ENCODE results near the gene SOAT2. TPM values are rescaled to one million over a fixed set of nuclear protein-coding genes. Genes with fewer than 3 reads are reported as not detected.

The SOAT2 gene
- total RNA-seq, 2 donors from 2014 or later = 2.2 to 7.9 TPM

- Mint-ChIP-seq H3K27ac (no peak overlapping the region), H3K4me3 (no peak overlapping the region), H3K36me3 (ENCODE audit: insufficient read depth in 2 of 2) (peaks cover 3 to 8% of the 10 kb centered on the region in 2 donors), H3K9me3 (no peaks in the 10 kb centered on the region), H3K4me1 (ENCODE audit: low read depth) (peaks cover 30% of the 10 kb centered on the region), H3K27me3 (ENCODE audit: low read depth) (no peaks in the 10 kb centered on the region)
- no peak for DNase-seq
- no peak for ATAC-seq (replicated peaks in 1 of 2)
Measured at GRCh38 chr12:53068811-53069585, 34.3 kb upstream of the SOAT2 start.

- peaks cover 34% of the 10 kb centered on the region for H3K4me1 Mint-ChIP-seq (ENCODE audit: low read depth)
- H3K4me3 Mint-ChIP-seq = no peak overlapping the region
- H3K9me3 Mint-ChIP-seq = no peaks in the 10 kb centered on the region
- peaks cover 3 to 8% of the 10 kb centered on the region in 2 donors for H3K36me3 Mint-ChIP-seq (ENCODE audit: insufficient read depth in 2 of 2)
- DNase-seq (no peak), ATAC-seq (replicated peaks in 1 of 2) (no peak)
- no peak overlapping the region for H3K27ac Mint-ChIP-seq
- no peaks in the 10 kb centered on the region for H3K27me3 Mint-ChIP-seq (ENCODE audit: low read depth)
Measured at GRCh38 chr12:53069621-53070410, 33.5 kb upstream of the SOAT2 start.

- Mint-ChIP-seq H3K4me3 (no peak overlapping the region), H3K27me3 (ENCODE audit: low read depth) (no peaks in the 10 kb centered on the region), H3K36me3 (ENCODE audit: insufficient read depth in 2 of 2) (peaks cover under 1 to 3% of the 10 kb centered on the region in 2 donors), H3K4me1 (ENCODE audit: low read depth) (peaks cover 27% of the 10 kb centered on the region), H3K9me3 (no peaks in the 10 kb centered on the region), H3K27ac (no peak overlapping the region)
- ATAC-seq (replicated peaks in 1 of 2) (no peak), DNase-seq (no peak)
Measured at GRCh38 chr12:53070877-53071492, 32.3 kb upstream of the SOAT2 start.

GRCh38 chr12:53071591-53072551 is 31.4 kb upstream of the SOAT2 start:
- no peak for ATAC-seq (replicated peaks in 1 of 2)

GRCh38 chr12:53073881-53074280 is 29.4 kb upstream of the SOAT2 start:
- H3K27me3 Mint-ChIP-seq (ENCODE audit: low read depth) = no peaks in the 10 kb centered on the region
- DNase-seq = no peak
- no peak for ATAC-seq (replicated peaks in 1 of 2)
- no peaks in the 10 kb centered on the region for H3K9me3 Mint-ChIP-seq
- H3K36me3 Mint-ChIP-seq (ENCODE audit: insufficient read depth in 2 of 2) = peaks cover 2 to 4% of the 10 kb centered on the region in 2 donors
- peaks cover 33% of the 10 kb centered on the region for H3K4me1 Mint-ChIP-seq (ENCODE audit: low read depth)
- no peak overlapping the region for H3K27ac Mint-ChIP-seq
- H3K4me3 Mint-ChIP-seq = no peak overlapping the region

More at GRCh38 chr12:53071591-53072551, 31.4 kb upstream of the SOAT2 start:
- Mint-ChIP-seq H3K9me3 (no peaks in the 10 kb centered on the region), H3K36me3 (ENCODE audit: insufficient read depth in 2 of 2) (peaks cover 0 to 3% of the 10 kb centered on the region in 2 donors), H3K27me3 (ENCODE audit: low read depth) (no peaks in the 10 kb centered on the region), H3K4me3 (no peak overlapping the region), H3K4me1 (ENCODE audit: low read depth) (peaks cover 19% of the 10 kb centered on the region), H3K27ac (peak overlapping the region; percentile 18)
- no peak for DNase-seq

- Mint-ChIP-seq H3K36me3 (ENCODE audit: insufficient read depth in 2 of 2) (peaks cover 2 to 4% of the 10 kb centered on the region in 2 donors), H3K9me3 (no peaks in the 10 kb centered on the region), H3K4me3 (no peak overlapping the region), H3K4me1 (ENCODE audit: low read depth) (peaks cover 33% of the 10 kb centered on the region), H3K27me3 (ENCODE audit: low read depth) (no peaks in the 10 kb centered on the region), H3K27ac (peak overlapping the region; percentile 2)
- no peak for ATAC-seq (replicated peaks in 1 of 2)
- DNase-seq = no peak
Measured at GRCh38 chr12:53074283-53074998, 28.8 kb upstream of the SOAT2 start.

GRCh38 chr12:53074999-53075370 is 28.3 kb upstream of the SOAT2 start:
- Mint-ChIP-seq H3K9me3 (no peaks in the 10 kb centered on the region), H3K4me3 (no peak overlapping the region), H3K27me3 (ENCODE audit: low read depth) (no peaks in the 10 kb centered on the region), H3K36me3 (ENCODE audit: insufficient read depth in 2 of 2) (peaks cover 2 to 4% of the 10 kb centered on the region in 2 donors), H3K27ac (no peak overlapping the region), H3K4me1 (ENCODE audit: low read depth) (peaks cover 38% of the 10 kb centered on the region)
- ATAC-seq (replicated peaks in 1 of 2) (no peak), DNase-seq (no peak)

- Mint-ChIP-seq H3K27me3 (ENCODE audit: low read depth) (no peaks in the 10 kb centered on the region), H3K9me3 (no peaks in the 10 kb centered on the region), H3K36me3 (ENCODE audit: insufficient read depth in 2 of 2) (peaks cover 2 to 4% of the 10 kb centered on the region in 2 donors), H3K27ac (peak overlapping the region; percentile 17), H3K4me3 (no peak overlapping the region), H3K4me1 (ENCODE audit: low read depth) (peaks cover 48% of the 10 kb centered on the region)
- DNase-seq (no peak), ATAC-seq (replicated peaks in 1 of 2) (no peak)
Measured at GRCh38 chr12:53076461-53076860, 26.8 kb upstream of the SOAT2 start.

GRCh38 chr12:53077030-53077429 is 26.3 kb upstream of the SOAT2 start:
- no peaks in the 10 kb centered on the region for H3K9me3 Mint-ChIP-seq
- peaks cover 2 to 4% of the 10 kb centered on the region in 2 donors for H3K36me3 Mint-ChIP-seq (ENCODE audit: insufficient read depth in 2 of 2)
- H3K4me3 Mint-ChIP-seq = peak overlapping the region in 1 of 2 donors; percentile 74
- no peaks in the 10 kb centered on the region for H3K27me3 Mint-ChIP-seq (ENCODE audit: low read depth)
- no peak overlapping the region for H3K27ac Mint-ChIP-seq
- DNase-seq (no peak), ATAC-seq (replicated peaks in 1 of 2) (no peak)
- peaks cover 44% of the 10 kb centered on the region for H3K4me1 Mint-ChIP-seq (ENCODE audit: low read depth)

GRCh38 chr12:53078425-53079225 is 24.7 kb upstream of the SOAT2 start:
- peaks cover 51% of the 10 kb centered on the region for H3K4me1 Mint-ChIP-seq (ENCODE audit: low read depth)
- H3K4me3 Mint-ChIP-seq = peak overlapping the region; percentile 74 to 92
- H3K27ac Mint-ChIP-seq = peak overlapping the region; percentile 75
- peak; percentile 5 to 11 for ATAC-seq (replicated peaks in 1 of 2)
- peaks cover 1 to 2% of the 10 kb centered on the region in 2 donors for H3K36me3 Mint-ChIP-seq (ENCODE audit: insufficient read depth in 2 of 2)
- no peaks in the 10 kb centered on the region for H3K27me3 Mint-ChIP-seq (ENCODE audit: low read depth)
- H3K9me3 Mint-ChIP-seq = no peaks in the 10 kb centered on the region
- no peak for DNase-seq

All from activated T-cell treated with anti-CD3 and anti-CD28 coated beads, Interleukin-2, amount 50 U/mL, for 72 hours (primary cell).